ENCODE results near the gene DNAJB13.

DNA sequence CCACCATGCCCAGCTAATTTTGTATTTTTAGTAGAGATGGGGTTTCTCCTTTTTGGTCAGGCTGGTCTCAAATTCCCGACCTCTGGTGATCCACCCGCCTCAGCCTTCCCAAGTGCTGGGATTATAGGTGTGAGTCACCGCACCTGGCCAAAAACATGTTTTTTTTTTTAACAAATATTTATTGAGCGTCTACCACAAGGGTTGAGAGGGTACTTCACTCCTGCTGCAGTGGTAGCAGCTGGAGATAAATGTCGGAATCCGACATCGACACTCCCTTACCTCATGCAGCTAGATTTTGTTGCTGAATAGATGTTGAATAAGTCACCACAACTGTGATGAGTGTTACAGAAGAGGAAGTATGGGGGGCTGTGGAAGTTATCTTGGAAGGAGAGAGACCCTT lies 971 bp downstream of the DNAJB13 start:
- TF ChIP-seq CTCF (IDR thresholded peaks at IDR 0.05; ENCODE audit: low read length) (no peak), EZH2 (IDR thresholded peaks at IDR 0.05; ENCODE audit: borderline replicate concordance, low read length) (no peak)
